Measurements from ENCODE around the gene EFCAB6. TPM values are rescaled to one million over a fixed set of nuclear protein-coding genes. Genes with fewer than 3 reads are reported as not detected.
A peak's percentile ranks its signal among the peaks of the same experiment; 100 is the strongest.

The EFCAB6 gene
- polyA plus RNA-seq, 2 of the 4 experiments (the other 2 are of a cell fraction) = 0.46 to 1.2 TPM

DNA sequence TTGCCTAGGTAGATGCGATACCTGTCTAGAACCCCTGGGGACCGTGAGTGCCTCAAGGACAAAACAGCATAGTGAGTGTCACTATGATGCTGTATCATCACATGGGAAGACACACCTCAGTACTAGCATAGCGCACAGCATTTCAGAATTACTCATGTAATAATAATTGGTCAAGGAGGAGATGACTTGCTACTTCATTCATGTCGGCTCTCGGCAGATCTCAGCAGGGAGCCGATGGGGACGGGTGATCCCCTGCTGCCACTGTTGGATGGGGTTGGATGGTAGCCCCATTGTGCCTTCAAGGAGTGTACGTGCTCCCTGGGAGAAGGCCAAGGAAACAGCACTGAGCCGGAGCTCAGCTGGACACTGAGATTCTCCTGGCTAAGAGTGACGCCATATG lies 186.9 kb downstream of the EFCAB6 start (continued):
- no peak for TF ChIP-seq ZFP36 (IDR thresholded peaks at IDR 0.05; ENCODE audit: borderline replicate concordance, partially characterized antibody)
- TF ChIP-seq, protein P1, sequence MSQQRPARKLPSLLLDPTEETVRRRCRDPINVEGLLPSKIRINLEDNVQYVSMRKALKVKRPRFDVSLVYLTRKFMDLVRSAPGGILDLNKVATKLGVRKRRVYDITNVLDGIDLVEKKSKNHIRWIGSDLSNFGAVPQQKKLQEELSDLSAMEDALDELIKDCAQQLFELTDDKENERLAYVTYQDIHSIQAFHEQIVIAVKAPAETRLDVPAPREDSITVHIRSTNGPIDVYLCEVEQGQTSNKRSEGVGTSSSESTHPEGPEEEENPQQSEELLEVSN (IDR thresholded peaks at IDR 0.05; ENCODE audit: borderline replicate concordance, low read depth) = no peak
- no peak for TF ChIP-seq EHMT2 (IDR thresholded peaks at IDR 0.05; ENCODE audit: low read depth)
- no peak for TF ChIP-seq KDM5A (IDR thresholded peaks at IDR 0.05)
- no peak for TF ChIP-seq TFCP2L1 (CRISPR knock-in tag; IDR thresholded peaks at IDR 0.05)
- peak in 1 of 2 experiments; percentile 27; a peak in 2 of 5 replicates for TF ChIP-seq EP300 (IDR thresholded peaks at IDR 0.05)
- TF ChIP-seq FOSB (CRISPR knock-in tag; IDR thresholded peaks at IDR 0.05) = no peak
- no peak for TF ChIP-seq HEYL (CRISPR knock-in tag; IDR thresholded peaks at IDR 0.05)
- TF ChIP-seq PHF8 (IDR thresholded peaks at IDR 0.05; ENCODE audit: borderline replicate concordance, low read depth) = no peak
- TF ChIP-seq, protein P2, sequence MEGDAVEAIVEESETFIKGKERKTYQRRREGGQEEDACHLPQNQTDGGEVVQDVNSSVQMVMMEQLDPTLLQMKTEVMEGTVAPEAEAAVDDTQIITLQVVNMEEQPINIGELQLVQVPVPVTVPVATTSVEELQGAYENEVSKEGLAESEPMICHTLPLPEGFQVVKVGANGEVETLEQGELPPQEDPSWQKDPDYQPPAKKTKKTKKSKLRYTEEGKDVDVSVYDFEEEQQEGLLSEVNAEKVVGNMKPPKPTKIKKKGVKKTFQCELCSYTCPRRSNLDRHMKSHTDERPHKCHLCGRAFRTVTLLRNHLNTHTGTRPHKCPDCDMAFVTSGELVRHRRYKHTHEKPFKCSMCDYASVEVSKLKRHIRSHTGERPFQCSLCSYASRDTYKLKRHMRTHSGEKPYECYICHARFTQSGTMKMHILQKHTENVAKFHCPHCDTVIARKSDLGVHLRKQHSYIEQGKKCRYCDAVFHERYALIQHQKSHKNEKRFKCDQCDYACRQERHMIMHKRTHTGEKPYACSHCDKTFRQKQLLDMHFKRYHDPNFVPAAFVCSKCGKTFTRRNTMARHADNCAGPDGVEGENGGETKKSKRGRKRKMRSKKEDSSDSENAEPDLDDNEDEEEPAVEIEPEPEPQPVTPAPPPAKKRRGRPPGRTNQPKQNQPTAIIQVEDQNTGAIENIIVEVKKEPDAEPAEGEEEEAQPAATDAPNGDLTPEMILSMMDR (IDR thresholded peaks at IDR 0.05) = no peak
- TF ChIP-seq CBX8 (IDR thresholded peaks at IDR 0.05) = no peak
- TF ChIP-seq, protein P3, sequence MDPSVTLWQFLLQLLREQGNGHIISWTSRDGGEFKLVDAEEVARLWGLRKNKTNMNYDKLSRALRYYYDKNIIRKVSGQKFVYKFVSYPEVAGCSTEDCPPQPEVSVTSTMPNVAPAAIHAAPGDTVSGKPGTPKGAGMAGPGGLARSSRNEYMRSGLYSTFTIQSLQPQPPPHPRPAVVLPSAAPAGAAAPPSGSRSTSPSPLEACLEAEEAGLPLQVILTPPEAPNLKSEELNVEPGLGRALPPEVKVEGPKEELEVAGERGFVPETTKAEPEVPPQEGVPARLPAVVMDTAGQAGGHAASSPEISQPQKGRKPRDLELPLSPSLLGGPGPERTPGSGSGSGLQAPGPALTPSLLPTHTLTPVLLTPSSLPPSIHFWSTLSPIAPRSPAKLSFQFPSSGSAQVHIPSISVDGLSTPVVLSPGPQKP (IDR thresholded peaks at IDR 0.05; ENCODE audit: low read depth, low read length) = no peak
- no peak for TF ChIP-seq ZSCAN20 (CRISPR knock-in tag; IDR thresholded peaks at IDR 0.05)
- no peak for TF ChIP-seq TP53 (CRISPR knock-in tag; IDR thresholded peaks at IDR 0.05)
- TF ChIP-seq RNF2 (IDR thresholded peaks at IDR 0.05; ENCODE audit: borderline replicate concordance, low read depth) = no peak
- TF ChIP-seq, protein P4, sequence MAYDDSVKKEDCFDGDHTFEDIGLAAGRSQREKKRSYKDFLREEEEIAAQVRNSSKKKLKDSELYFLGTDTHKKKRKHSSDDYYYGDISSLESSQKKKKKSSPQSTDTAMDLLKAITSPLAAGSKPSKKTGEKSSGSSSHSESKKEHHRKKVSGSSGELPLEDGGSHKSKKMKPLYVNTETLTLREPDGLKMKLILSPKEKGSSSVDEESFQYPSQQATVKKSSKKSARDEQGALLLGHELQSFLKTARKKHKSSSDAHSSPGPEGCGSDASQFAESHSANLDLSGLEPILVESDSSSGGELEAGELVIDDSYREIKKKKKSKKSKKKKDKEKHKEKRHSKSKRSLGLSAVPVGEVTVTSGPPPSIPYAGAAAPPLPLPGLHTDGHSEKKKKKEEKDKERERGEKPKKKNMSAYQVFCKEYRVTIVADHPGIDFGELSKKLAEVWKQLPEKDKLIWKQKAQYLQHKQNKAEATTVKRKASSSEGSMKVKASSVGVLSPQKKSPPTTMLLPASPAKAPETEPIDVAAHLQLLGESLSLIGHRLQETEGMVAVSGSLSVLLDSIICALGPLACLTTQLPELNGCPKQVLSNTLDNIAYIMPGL (CRISPR knock-in tag; IDR thresholded peaks at IDR 0.05; ENCODE audit: borderline replicate concordance) = no peak

DNA sequence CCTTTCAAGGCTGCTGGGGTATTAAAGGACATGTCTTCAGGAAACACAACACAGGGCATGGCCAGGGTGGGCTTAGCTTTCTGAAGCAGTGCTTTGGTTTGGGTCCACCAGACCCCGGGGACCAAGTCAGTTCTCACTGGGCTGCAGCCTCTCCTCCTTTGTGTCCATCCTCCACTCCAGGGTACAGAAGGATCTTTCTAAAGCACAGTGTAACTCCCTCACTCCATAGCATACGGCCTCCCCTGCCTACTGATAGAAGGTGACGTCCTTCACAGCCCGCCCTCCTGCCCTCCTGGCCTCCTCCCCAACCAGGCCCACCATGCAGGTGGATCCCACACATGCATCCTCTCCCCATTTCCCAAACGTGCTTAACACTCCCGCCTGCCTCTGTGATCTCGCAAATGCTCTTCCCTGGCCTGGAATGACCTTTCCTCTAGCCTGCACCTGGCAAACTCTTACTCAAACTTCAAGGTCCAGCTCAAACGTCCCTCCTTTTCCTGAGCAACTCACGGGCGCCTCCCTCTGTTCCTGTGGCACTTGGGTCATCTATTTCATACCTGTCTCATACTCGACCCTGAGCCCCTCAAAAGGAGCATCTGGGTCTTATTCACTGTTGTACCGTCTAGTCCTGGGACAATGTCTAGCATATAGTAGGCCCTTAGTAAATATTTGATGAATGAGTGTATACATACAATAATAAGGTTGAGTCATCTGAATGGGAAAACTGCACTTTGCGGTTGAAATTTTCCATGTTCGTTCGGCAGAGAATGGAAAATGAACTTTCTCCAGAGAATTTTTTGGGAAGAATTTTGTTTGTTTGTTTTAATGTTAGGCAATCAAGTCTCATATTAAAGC lies 187.7 kb downstream of the EFCAB6 start:
- no peak overlapping the region for H3K4me3 ChIP-seq
- ATAC-seq = peak; percentile 88
- POLR2A ChIA-PET = no interaction called here
- H3K9me3 ChIP-seq = peaks cover 8% of the 10 kb centered on the region; the same call in 1 of the 3 replicates
- peak overlapping the region; percentile 68 to 81 for H3K27ac ChIP-seq
- peak overlapping the region; percentile 72 for H3K4me2 ChIP-seq
- WGBS (ENCODE audit: missing lambda C conversion rate) = 19% methylated on average over 15 of the region's 15 CpGs
- peaks cover 23% of the 10 kb centered on the region for H3K4me1 ChIP-seq
- FAIRE-seq = no peak
- DNase-seq (ENCODE audit: low read depth in 1 of 2, low spot score in 1 of 2) = peak; percentile 59 to 71
- CTCF ChIA-PET = interaction anchor here (1.0 to 1.6 kb wide), 5 partner anchors 8 to 346 kb away, joined by 3 to 6 read pairs (median 4); no protein-coding TSS in a partner anchor
- TF ChIP-seq SMC3 (IDR thresholded peaks at IDR 0.05) (peak; percentile 28; the same call in 1 of the 3 replicates), CEBPB (IDR thresholded peaks at IDR 0.05) (peak in 1 of 2 experiments; percentile 63; a peak in 3 of 4 replicates), MAZ (IDR thresholded peaks at IDR 0.05; ENCODE audit: borderline replicate concordance, low read depth, low read length) (no peak), FOXS1 (CRISPR knock-in tag; IDR thresholded peaks at IDR 0.05) (no peak), FOSL2 (IDR thresholded peaks at IDR 0.05) (peak; percentile 78), FOSL2 (CRISPR knock-in tag; IDR thresholded peaks at IDR 0.05) (peak; percentile 82), RFX5 (IDR thresholded peaks at IDR 0.05) (no peak), JUNB (IDR thresholded peaks at IDR 0.05) (peak; percentile 69; the same call in 1 of the 2 replicates), CHD2 (IDR thresholded peaks at IDR 0.05; ENCODE audit: low read length, partially characterized antibody) (no peak), EHMT2 (IDR thresholded peaks at IDR 0.05; ENCODE audit: low read depth) (no peak), EP300 (IDR thresholded peaks at IDR 0.05) (peak in 1 of 2 experiments; percentile 14; a peak in 1 of 5 replicates), JUN (IDR thresholded peaks at IDR 0.05) (no peak; a peak in 1 of 5 replicates), HDAC2 (IDR thresholded peaks at IDR 0.05) (no peak), RNF2 (IDR thresholded peaks at IDR 0.05; ENCODE audit: borderline replicate concordance, low read depth) (no peak), MAFK (IDR thresholded peaks at IDR 0.05; ENCODE audit: partially characterized antibody) (no peak)
- TF ChIP-seq, protein P5, sequence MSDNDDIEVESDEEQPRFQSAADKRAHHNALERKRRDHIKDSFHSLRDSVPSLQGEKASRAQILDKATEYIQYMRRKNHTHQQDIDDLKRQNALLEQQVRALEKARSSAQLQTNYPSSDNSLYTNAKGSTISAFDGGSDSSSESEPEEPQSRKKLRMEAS (IDR thresholded peaks at IDR 0.05) = 0 out of 2 replicates have a peak, but pooled peaks have one; percentile 16
- TF ChIP-seq, protein P6, sequence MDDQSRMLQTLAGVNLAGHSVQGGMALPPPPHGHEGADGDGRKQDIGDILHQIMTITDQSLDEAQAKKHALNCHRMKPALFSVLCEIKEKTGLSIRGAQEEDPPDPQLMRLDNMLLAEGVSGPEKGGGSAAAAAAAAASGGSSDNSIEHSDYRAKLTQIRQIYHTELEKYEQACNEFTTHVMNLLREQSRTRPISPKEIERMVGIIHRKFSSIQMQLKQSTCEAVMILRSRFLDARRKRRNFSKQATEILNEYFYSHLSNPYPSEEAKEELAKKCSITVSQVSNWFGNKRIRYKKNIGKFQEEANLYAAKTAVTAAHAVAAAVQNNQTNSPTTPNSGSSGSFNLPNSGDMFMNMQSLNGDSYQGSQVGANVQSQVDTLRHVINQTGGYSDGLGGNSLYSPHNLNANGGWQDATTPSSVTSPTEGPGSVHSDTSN (IDR thresholded peaks at IDR 0.05) = no peak
